Neural crest cell (in vitro differentiated cells): ENCODE data around the gene SETD6. TPM values are rescaled to one million over a fixed set of nuclear protein-coding genes. Genes with fewer than 3 reads are reported as not detected.
A peak's percentile ranks its signal among the peaks of the same experiment; 100 is the strongest.

Experiments
- DNase-seq: peaks from one replicate; pipeline ENCODE4 v3.0.0; 2021; ENCODE audit warnings: low read depth, mixed read lengths, low spot score
- H3K27ac Mint-ChIP-seq: one replicate; pipeline ENCODE4 v1.8.0; 2021; ENCODE audit warnings: mild to moderate bottlenecking, mixed read lengths; ENCODE audit not compliant: unreplicated experiment
- H3K27me3 Mint-ChIP-seq: 2 replicates; pipeline ENCODE4 v1.8.0; 2021; ENCODE audit warnings: low read depth, mild to moderate bottlenecking, mixed read lengths
- H3K36me3 Mint-ChIP-seq: 2 replicates; pipeline ENCODE4 v1.8.0; 2021; ENCODE audit warnings: low read depth, mild to moderate bottlenecking, mixed read lengths
- H3K4me1 Mint-ChIP-seq: 2 replicates; pipeline ENCODE4 v1.8.0; 2021; ENCODE audit warnings: mixed read lengths
- H3K4me3 Mint-ChIP-seq: one replicate; pipeline ENCODE4 v1.8.0; 2021; ENCODE audit warnings: mild to moderate bottlenecking, mixed read lengths
- H3K9me3 Mint-ChIP-seq: 2 replicates; pipeline ENCODE4 v1.8.0; 2021; ENCODE audit warnings: mixed read lengths
- CTCF ChIP-seq: fragments of 200-600 bp; sonication (generic); conservative IDR thresholded peaks from 2 replicates; pipeline ENCODE4 v1.5.0; 2021; ENCODE audit warnings: antibody characterized with exemption, mild to moderate bottlenecking
- long read RNA-seq: library from polyadenylated mRNA; unstranded; transcript quantifications from one replicate; pipeline ENCODE4 v2.0.0, GENCODE V29; 2020
- total RNA-seq: library from RNA; stranded (reverse); gene quantifications from 2 replicates; pipeline ENCODE4 v1.2.1, GENCODE V29; 2021

SETD6 gene
- 34.0 and 35.6 TPM in 2 replicates for total RNA-seq
- long read RNA-seq, transcript SETD6-202 (9 exons, 2,042 nt): major isoform, 5 of 12 reads
- long read RNA-seq, partial matches to known transcripts: 1 of 12 reads
- long read RNA-seq, other reads (novel, unspliced or antisense): 5 of 12 reads

GRCh38 chr16:58515125-58515870, at the start of gene SETD6:
TSS of gene SETD6 (plus strand) at chr16:58515517. CDS start at chr16:58515538, 21 bp downstream.
- no peaks in the 10 kb centered on the region for H3K9me3 Mint-ChIP-seq
- H3K27me3 Mint-ChIP-seq: peaks cover 15% of the 10 kb centered on the region
- peak within 1 kb of the TSS; percentile 96 for H3K27ac Mint-ChIP-seq
- H3K36me3 Mint-ChIP-seq: peaks cover 9% of the 10 kb centered on the region
- H3K4me3 Mint-ChIP-seq: peak within 1 kb of the TSS; percentile 95
- TF ChIP-seq CTCF: peak; percentile 47
- peak; percentile 85 for DNase-seq
- H3K4me1 Mint-ChIP-seq: peaks cover 28% of the 10 kb centered on the region

GRCh38 chr16:58465817-58466216, 49.5 kb upstream of the SETD6 start:
- TF ChIP-seq CTCF: no peak

GRCh38 chr16:58466396-58466795, 48.9 kb upstream of the SETD6 start:
- DNase-seq: no peak
- no peak overlapping the region for H3K4me3 Mint-ChIP-seq
- no peaks in the 10 kb centered on the region for H3K36me3 Mint-ChIP-seq
- H3K9me3 Mint-ChIP-seq: no peaks in the 10 kb centered on the region
- peaks cover 8% of the 10 kb centered on the region for H3K4me1 Mint-ChIP-seq
- no peak overlapping the region for H3K27ac Mint-ChIP-seq
- no peak for TF ChIP-seq CTCF
- peaks cover 77% of the 10 kb centered on the region for H3K27me3 Mint-ChIP-seq

More at GRCh38 chr16:58465817-58466216, 49.5 kb upstream of the SETD6 start:
- H3K4me3 Mint-ChIP-seq: no peak overlapping the region
- peaks cover 82% of the 10 kb centered on the region for H3K27me3 Mint-ChIP-seq
- no peaks in the 10 kb centered on the region for H3K9me3 Mint-ChIP-seq
- H3K36me3 Mint-ChIP-seq: no peaks in the 10 kb centered on the region
- H3K4me1 Mint-ChIP-seq: peaks cover 8% of the 10 kb centered on the region
- no peak overlapping the region for H3K27ac Mint-ChIP-seq
- no peak for DNase-seq

GRCh38 chr16:58467905-58468304, 47.4 kb upstream of the SETD6 start:
- H3K4me3 Mint-ChIP-seq: no peak overlapping the region
- DNase-seq: no peak
- H3K36me3 Mint-ChIP-seq: no peaks in the 10 kb centered on the region
- H3K9me3 Mint-ChIP-seq: no peaks in the 10 kb centered on the region
- TF ChIP-seq CTCF: no peak
- H3K27ac Mint-ChIP-seq: no peak overlapping the region
- H3K4me1 Mint-ChIP-seq: peaks cover 8% of the 10 kb centered on the region
- H3K27me3 Mint-ChIP-seq: peaks cover 65% of the 10 kb centered on the region

GRCh38 chr16:58471209-58471975, 43.9 kb upstream of the SETD6 start:
- H3K4me1 Mint-ChIP-seq: no peaks in the 10 kb centered on the region
- no peak for DNase-seq
- H3K9me3 Mint-ChIP-seq: no peaks in the 10 kb centered on the region
- H3K27ac Mint-ChIP-seq: peak overlapping the region; percentile 43
- H3K27me3 Mint-ChIP-seq: peaks cover 54% of the 10 kb centered on the region
- H3K4me3 Mint-ChIP-seq: no peak overlapping the region
- no peaks in the 10 kb centered on the region for H3K36me3 Mint-ChIP-seq
- TF ChIP-seq CTCF: no peak
